Fibroblast of lung (primary cell): ENCODE measurements around the gene TNFRSF19. TPM values are rescaled to one million over a fixed set of nuclear protein-coding genes. Genes with fewer than 3 reads are reported as not detected.

Experiments
- DNase-seq, 2 donors: peaks; one replicate each; pipeline versions ENCODE4 v3.0.0 to v3.0.0-alpha.2; 2010; ENCODE audit warnings: low read depth in 2 of 2
- H2AFZ ChIP-seq: 2 replicates; pipeline ENCODE4 v1.5.1; 2012; ENCODE audit warnings: low read length, control low read depth, inconsistent platforms
- H3K27ac ChIP-seq: 2 replicates; pipeline ENCODE4 v1.5.1; 2011; ENCODE audit warnings: low read length, control low read depth; ENCODE audit not compliant: insufficient read depth
- H3K27me3 ChIP-seq: 2 replicates; pipeline ENCODE4 v1.5.1; 2011; ENCODE audit warnings: mild to moderate bottlenecking, low read length; ENCODE audit not compliant: control insufficient read depth, insufficient read depth
- H3K36me3 ChIP-seq: 2 replicates; pipeline ENCODE4 v1.5.1; 2011; ENCODE audit warnings: low read length; ENCODE audit not compliant: control insufficient read depth, insufficient read depth
- H3K4me1 ChIP-seq: 2 replicates; pipeline ENCODE4 v1.5.1; 2011; ENCODE audit warnings: low read length; ENCODE audit not compliant: control insufficient read depth, insufficient read depth; ENCODE audit errors: extremely low read depth
- H3K4me2 ChIP-seq: 2 replicates; pipeline ENCODE4 v1.5.1; 2011; ENCODE audit warnings: low read length, control low read depth; ENCODE audit not compliant: insufficient read depth; ENCODE audit errors: extremely low read depth
- H3K4me3 ChIP-seq, 4 experiments: fragments of 200-600 bp in 1 of 4; sonication (generic) in 1 of 4; replicated peaks in 1 of 4; 2 replicates each; pipeline ENCODE4 v1.5.1; 2011 to 2016; ENCODE audit warnings: low read length in 4 of 4, low read depth in 3 of 4, mild to moderate bottlenecking in 3 of 4, control low read depth in 2 of 4, inconsistent platforms in 1 of 4, mixed read lengths in 1 of 4; ENCODE audit not compliant: insufficient read depth in 1 of 4; ENCODE audit errors: control extremely low read depth in 1 of 4
- H3K79me2 ChIP-seq: 2 replicates; pipeline ENCODE4 v1.5.1; 2012; ENCODE audit warnings: mild to moderate bottlenecking, low read length, inconsistent platforms; ENCODE audit not compliant: control insufficient read depth, insufficient read depth
- H3K9ac ChIP-seq: 2 replicates; pipeline ENCODE4 v1.5.1; 2011; ENCODE audit warnings: mild to moderate bottlenecking, low read length, control low read depth; ENCODE audit not compliant: insufficient read depth
- H3K9me3 ChIP-seq: 2 replicates; pipeline ENCODE4 v1.5.1; 2012; ENCODE audit warnings: low read depth, low read length; ENCODE audit not compliant: control insufficient read depth, insufficient read depth
- H4K20me1 ChIP-seq: 2 replicates; pipeline ENCODE4 v1.5.1; 2011; ENCODE audit warnings: low read length; ENCODE audit not compliant: control insufficient read depth, insufficient read depth; ENCODE audit errors: extremely low read depth
- EZH2 ChIP-seq: IDR thresholded peaks from 2 replicates; pipeline ENCODE4 v1.5.1; 2012; ENCODE audit warnings: low read length, control low read depth, mild to moderate bottlenecking; ENCODE audit errors: missing control alignments
- polyA plus RNA-seq, 2 donors: library from polyadenylated mRNA; depleted of rRNA in 1 of 2; stranded (reverse) in 1 of 2; unstranded in 1 of 2; fragments of >200 nt; gene quantifications; 2 replicates each; pipeline ENCODE4 v1.2.1, GENCODE V29; 2011 to 2012; ENCODE audit warnings: missing spikeins in 1 of 2
- total RNA-seq: library from RNA; depleted of rRNA; stranded (reverse); fragments of >200 nt; gene quantifications from 2 replicates; pipeline ENCODE4 v1.2.1, GENCODE V29; 2014
- TF ChIP-seq, protein P1 (sequence below), 2 donors: IDR thresholded peaks in 1 of 2; conservative IDR thresholded peaks in 1 of 2; 1 replicate in 1 of 2; 2 replicates in 1 of 2; pipeline ENCODE4 v1.5.1; 2011 to 2012; ENCODE audit warnings: low read length in 2 of 2, control low read depth in 1 of 2, inconsistent platforms in 1 of 2, low read depth in 1 of 2, mild to moderate bottlenecking in 1 of 2

Gene TNFRSF19
- total and polyA plus RNA-seq, 2 donors (not counting 1 experiment from before 2014, with no cell fraction given) = 260 to 330 TPM

DNA sequence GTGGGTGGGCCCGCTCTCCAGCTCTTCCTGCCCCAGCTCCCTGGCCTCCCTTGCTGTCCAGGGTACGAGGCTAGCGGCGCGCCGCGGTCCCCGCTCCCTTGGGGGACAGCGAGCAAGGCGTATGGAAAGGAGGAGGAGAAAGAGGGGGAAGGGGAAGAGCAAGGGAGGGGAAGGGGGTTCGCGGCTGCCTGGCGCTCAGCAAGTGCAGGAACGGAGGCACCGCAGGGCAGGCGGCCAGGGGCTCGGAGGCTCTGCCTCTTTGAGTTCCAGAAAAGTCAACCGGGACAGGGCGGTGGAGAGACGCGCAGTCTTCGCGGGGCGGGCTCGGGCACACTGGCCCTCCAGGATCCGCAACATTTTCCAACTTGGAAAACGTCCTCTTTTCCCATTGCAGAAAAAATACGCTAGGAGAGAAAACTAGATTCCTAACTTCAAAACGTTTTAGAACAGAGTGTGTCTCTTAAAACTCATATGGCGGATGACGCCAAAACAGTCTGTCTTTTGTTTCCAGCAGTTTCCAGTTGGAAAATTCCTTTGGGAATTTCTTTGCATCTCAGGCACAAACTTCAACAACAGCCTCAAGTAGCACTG is 23.1 kb upstream of the TNFRSF19 start:
- Histone ChIP-seq H3K4me2 (peak overlapping the region; percentile 91), H3K79me2 (no peaks in the 10 kb centered on the region), H3K36me3 (no peaks in the 10 kb centered on the region), H2AFZ (peak overlapping the region; percentile 89), H4K20me1 (no peaks in the 10 kb centered on the region), H3K27ac (peak overlapping the region; percentile 56), H3K27me3 (no peaks in the 10 kb centered on the region), H3K4me1 (no peaks in the 10 kb centered on the region), H3K9me3 (no peaks in the 10 kb centered on the region), H3K4me3 (peak overlapping the region; percentile 45 to 62 (median 58)), H3K9ac (peak overlapping the region; percentile 48)
- TF ChIP-seq EZH2 = no peak
- TF ChIP-seq, protein P1, sequence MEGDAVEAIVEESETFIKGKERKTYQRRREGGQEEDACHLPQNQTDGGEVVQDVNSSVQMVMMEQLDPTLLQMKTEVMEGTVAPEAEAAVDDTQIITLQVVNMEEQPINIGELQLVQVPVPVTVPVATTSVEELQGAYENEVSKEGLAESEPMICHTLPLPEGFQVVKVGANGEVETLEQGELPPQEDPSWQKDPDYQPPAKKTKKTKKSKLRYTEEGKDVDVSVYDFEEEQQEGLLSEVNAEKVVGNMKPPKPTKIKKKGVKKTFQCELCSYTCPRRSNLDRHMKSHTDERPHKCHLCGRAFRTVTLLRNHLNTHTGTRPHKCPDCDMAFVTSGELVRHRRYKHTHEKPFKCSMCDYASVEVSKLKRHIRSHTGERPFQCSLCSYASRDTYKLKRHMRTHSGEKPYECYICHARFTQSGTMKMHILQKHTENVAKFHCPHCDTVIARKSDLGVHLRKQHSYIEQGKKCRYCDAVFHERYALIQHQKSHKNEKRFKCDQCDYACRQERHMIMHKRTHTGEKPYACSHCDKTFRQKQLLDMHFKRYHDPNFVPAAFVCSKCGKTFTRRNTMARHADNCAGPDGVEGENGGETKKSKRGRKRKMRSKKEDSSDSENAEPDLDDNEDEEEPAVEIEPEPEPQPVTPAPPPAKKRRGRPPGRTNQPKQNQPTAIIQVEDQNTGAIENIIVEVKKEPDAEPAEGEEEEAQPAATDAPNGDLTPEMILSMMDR (conservative IDR thresholded peaks at IDR 0.05 in 1 of 2, IDR thresholded peaks at IDR 0.05 in 1 of 2; ENCODE audit: low read depth in 1 of 2, low read length in 2 of 2) = no peak
- DNase-seq = peak; percentile 45 to 51

DNA sequence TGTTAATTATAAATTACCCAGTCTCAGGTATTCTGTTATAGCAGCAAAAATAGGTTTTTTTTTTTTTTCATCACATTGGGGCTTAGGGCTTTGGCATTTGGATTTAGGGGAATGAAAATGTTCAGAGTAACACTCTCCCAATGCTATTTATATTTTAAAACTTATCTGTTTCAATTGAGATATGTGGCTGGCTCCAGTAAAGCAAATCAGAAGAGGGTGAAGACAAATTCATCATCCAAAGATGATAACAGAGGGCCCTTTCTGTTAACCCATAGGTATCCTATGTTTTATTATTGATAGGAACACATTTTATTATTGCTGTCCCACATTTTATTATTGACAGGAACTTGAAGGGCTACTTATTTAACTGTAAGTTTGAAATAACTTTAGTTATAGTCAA is 20.5 kb upstream of the TNFRSF19 start:
- Histone ChIP-seq H2AFZ (no peak overlapping the region), H3K27me3 (no peaks in the 10 kb centered on the region), H3K9ac (no peak overlapping the region), H3K4me2 (no peak overlapping the region), H4K20me1 (no peaks in the 10 kb centered on the region), H3K36me3 (no peaks in the 10 kb centered on the region), H3K27ac (no peak overlapping the region), H3K9me3 (no peaks in the 10 kb centered on the region), H3K79me2 (no peaks in the 10 kb centered on the region), H3K4me3 (no peak overlapping the region), H3K4me1 (no peaks in the 10 kb centered on the region)
- no peak for DNase-seq
- no peak for TF ChIP-seq EZH2
- TF ChIP-seq, protein P1 (conservative IDR thresholded peaks at IDR 0.05 in 1 of 2, IDR thresholded peaks at IDR 0.05 in 1 of 2; ENCODE audit: low read depth in 1 of 2, low read length in 2 of 2) = no peak

DNA sequence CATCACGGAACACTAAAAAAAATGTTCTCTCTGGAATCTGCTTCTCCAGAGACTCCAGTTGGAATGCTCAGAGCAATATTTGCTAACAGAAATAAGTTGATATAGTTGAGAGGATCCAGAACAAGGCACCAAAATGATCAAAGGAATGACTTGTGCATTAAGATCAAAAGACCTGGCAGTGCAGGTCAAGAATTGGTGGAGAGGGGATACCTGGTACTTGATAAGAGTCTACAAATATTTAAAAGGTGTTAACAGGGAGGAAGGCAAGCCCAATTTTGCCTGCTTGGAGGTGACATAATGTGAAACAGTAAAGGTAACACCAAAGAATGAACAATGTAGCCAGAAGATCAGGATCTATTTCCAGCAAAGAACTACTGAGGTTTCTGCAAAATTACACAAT is 20.0 kb upstream of the TNFRSF19 start:
- Histone ChIP-seq H3K27me3 (no peaks in the 10 kb centered on the region), H2AFZ (no peak overlapping the region), H3K4me1 (no peaks in the 10 kb centered on the region), H3K27ac (no peak overlapping the region), H4K20me1 (no peaks in the 10 kb centered on the region), H3K9ac (no peak overlapping the region), H3K4me2 (no peak overlapping the region), H3K79me2 (no peaks in the 10 kb centered on the region), H3K36me3 (no peaks in the 10 kb centered on the region), H3K9me3 (no peaks in the 10 kb centered on the region), H3K4me3 (no peak overlapping the region)
- no peak for DNase-seq
- TF ChIP-seq, protein P1 (conservative IDR thresholded peaks at IDR 0.05 in 1 of 2, IDR thresholded peaks at IDR 0.05 in 1 of 2; ENCODE audit: low read depth in 1 of 2, low read length in 2 of 2) = no peak
- TF ChIP-seq EZH2 = no peak
